ENCODE results near the gene IRS2. TPM values are rescaled to one million over a fixed set of nuclear protein-coding genes. Genes with fewer than 3 reads are reported as not detected.

Gene IRS2
- polyA plus RNA-seq, 1 of the 3 experiments (the other 2 are of a cell fraction) = 7.0 TPM

GRCh38 chr13:109781384-109782065 lies 4.9 kb downstream of the IRS2 start:
- Histone ChIP-seq H3K4me2 (peak overlapping the region; percentile 92), H3K9me3 (no peaks in the 10 kb centered on the region), H3K27ac (ENCODE audit: low read depth in 2 of 2, low read length in 1 of 2) (peak overlapping the region; percentile 64 to 96), H3F3A (replicated peaks; ENCODE audit: insufficient read depth) (peaks cover 23% of the 10 kb centered on the region), H3K9me2 (no peaks in the 10 kb centered on the region), H3K36me3 (replicated peaks in 1 of 2; ENCODE audit: control insufficient read depth in 1 of 2, insufficient read depth in 2 of 2, low read length in 1 of 2) (peaks cover 0 to 58% of the 10 kb centered on the region in 2 experiments), H3K4me1 (ENCODE audit: control insufficient read depth in 1 of 2, insufficient read depth in 2 of 2, low read depth in 1 of 2, low read length in 1 of 2) (peaks cover 4 to 12% of the 10 kb centered on the region in 2 experiments; a peak in 3 of 4 replicates), H3K27me3 (ENCODE audit: insufficient read depth) (no peaks in the 10 kb centered on the region), H3K4me3 (ENCODE audit: low read depth in 2 of 2, low read length in 1 of 2) (peak overlapping the region; percentile 73 to 84), H4K20me1 (ENCODE audit: insufficient read depth) (peaks cover 29% of the 10 kb centered on the region), H3K9ac (peak overlapping the region; percentile 65), H2AFZ (ENCODE audit: low read depth) (peak overlapping the region; percentile 24; the same call in 1 of the 2 replicates), H3K79me2 (ENCODE audit: insufficient read depth) (peaks cover 84% of the 10 kb centered on the region)
- TF ChIP-seq POLR2AphosphoS5 (IDR thresholded peaks at IDR 0.05; ENCODE audit: low read depth, low read length) = peak; percentile 11
- TF ChIP-seq RAD21 (IDR thresholded peaks at IDR 0.05; ENCODE audit: low read length) = no peak
- peak; percentile 0; the same call in 1 of the 2 replicates for TF ChIP-seq TAF1 (IDR thresholded peaks at IDR 0.05; ENCODE audit: borderline replicate concordance, low read depth, low read length)
- DNase-seq = peak; percentile 32
- ChIA-PET POLR2A (interaction anchor here (0.6 to 3.6 kb wide), 8 partner anchors 30 to 448 kb away, joined by 3 to 21 read pairs (median 4); no protein-coding TSS in a partner anchor), CTCF (interaction anchor here (0.8 to 5.4 kb wide), 8 partner anchors 8 to 821 kb away, joined by 3 to 31 read pairs (median 10); no protein-coding TSS in a partner anchor)
- under 1% methylated on average over 28 of the region's 28 CpGs for WGBS (ENCODE audit: low lambda C conversion rate)

- H3K9me2 ChIP-seq = no peaks in the 10 kb centered on the region
- H2AFZ ChIP-seq (ENCODE audit: low read depth) = no peak overlapping the region
- H3K9ac ChIP-seq = peak overlapping the region; percentile 65
- no peaks in the 10 kb centered on the region for H3K27me3 ChIP-seq (ENCODE audit: insufficient read depth)
- H3F3A ChIP-seq (replicated peaks; ENCODE audit: insufficient read depth) = peaks cover 28% of the 10 kb centered on the region
- TF ChIP-seq MXI1 (IDR thresholded peaks at IDR 0.05; ENCODE audit: low read depth, low read length) = peak; percentile 47; the same call in 1 of the 2 replicates
- no peak for TF ChIP-seq RXRA (IDR thresholded peaks at IDR 0.05; ENCODE audit: borderline replicate concordance, low read depth)
- 0 out of 2 replicates have a peak, but pooled peaks have one; percentile 16 for TF ChIP-seq FOXM1 (IDR thresholded peaks at IDR 0.05; ENCODE audit: low read depth)
- DNase-seq = no peak
- peaks cover 91% of the 10 kb centered on the region for H3K79me2 ChIP-seq (ENCODE audit: insufficient read depth)
- H3K36me3 ChIP-seq (replicated peaks in 1 of 2; ENCODE audit: control insufficient read depth in 1 of 2, insufficient read depth in 2 of 2, low read length in 1 of 2) = peaks cover 0 to 60% of the 10 kb centered on the region in 2 experiments
- H3K27ac ChIP-seq (ENCODE audit: low read depth in 2 of 2, low read length in 1 of 2) = peak overlapping the region; percentile 64 to 96
- H3K4me1 ChIP-seq (ENCODE audit: control insufficient read depth in 1 of 2, insufficient read depth in 2 of 2, low read depth in 1 of 2, low read length in 1 of 2) = peaks cover 8 to 18% of the 10 kb centered on the region in 2 experiments; a peak in 3 of 4 replicates
- ChIA-PET POLR2A (interaction anchor here (0.6 to 3.6 kb wide), 11 partner anchors 30 to 639 kb away, joined by 3 to 21 read pairs (median 4); no protein-coding TSS in a partner anchor), CTCF (interaction anchor here (0.8 to 5.4 kb wide), 9 partner anchors 9 to 820 kb away, joined by 3 to 31 read pairs (median 7); no protein-coding TSS in a partner anchor)
- no peaks in the 10 kb centered on the region for H3K9me3 ChIP-seq
- 2% methylated on average over 7 of the region's 11 CpGs for WGBS (ENCODE audit: low lambda C conversion rate)
- H3K4me2 ChIP-seq = peak overlapping the region; percentile 92
- peaks cover 36% of the 10 kb centered on the region for H4K20me1 ChIP-seq (ENCODE audit: insufficient read depth)
- H3K4me3 ChIP-seq (ENCODE audit: low read depth in 2 of 2, low read length in 1 of 2) = peak overlapping the region; percentile 73 to 84
These were observed 5.5 kb downstream of the IRS2 start for GRCh38 chr13:109780845-109781383.

- Histone ChIP-seq H3K9ac (peak overlapping the region; percentile 65), H3K79me2 (ENCODE audit: insufficient read depth) (peaks cover 97% of the 10 kb centered on the region), H3F3A (replicated peaks; ENCODE audit: insufficient read depth) (peaks cover 28% of the 10 kb centered on the region), H3K4me1 (ENCODE audit: control insufficient read depth in 1 of 2, insufficient read depth in 2 of 2, low read depth in 1 of 2, low read length in 1 of 2) (peaks cover 8 to 18% of the 10 kb centered on the region in 2 experiments; a peak in 3 of 4 replicates), H3K27ac (ENCODE audit: low read depth in 2 of 2, low read length in 1 of 2) (peak overlapping the region; percentile 64 to 96), H2AFZ (ENCODE audit: low read depth) (0 out of 2 replicates have a peak overlapping the region, but pooled peaks have one; percentile 29), H3K9me3 (no peaks in the 10 kb centered on the region), H4K20me1 (ENCODE audit: insufficient read depth) (peaks cover 41% of the 10 kb centered on the region), H3K9me2 (no peaks in the 10 kb centered on the region), H3K4me2 (peak overlapping the region; percentile 92), H3K36me3 (replicated peaks in 1 of 2; ENCODE audit: control insufficient read depth in 1 of 2, insufficient read depth in 2 of 2, low read length in 1 of 2) (peaks cover 0 to 60% of the 10 kb centered on the region in 2 experiments), H3K27me3 (ENCODE audit: insufficient read depth) (no peaks in the 10 kb centered on the region), H3K4me3 (ENCODE audit: low read depth in 2 of 2, low read length in 1 of 2) (peak overlapping the region; percentile 73 to 84)
- CTCF ChIA-PET = interaction anchor here (0.7 to 5.4 kb wide), 13 partner anchors 9 to 865 kb away, joined by 3 to 31 read pairs (median 4); no protein-coding TSS in a partner anchor
- POLR2A ChIA-PET = interaction anchor here (0.6 to 3.6 kb wide), 12 partner anchors 29 to 638 kb away, joined by 3 to 21 read pairs (median 4); no protein-coding TSS in a partner anchor
- 2% methylated on average over 6 of the region's 7 CpGs for WGBS (ENCODE audit: low lambda C conversion rate)
- DNase-seq = peak; percentile 51
- TF ChIP-seq GATA2 (CRISPR knock-in tag; IDR thresholded peaks at IDR 0.05) (0 out of 2 replicates have a peak, but pooled peaks have one; percentile 8), RCOR1 (IDR thresholded peaks at IDR 0.05; ENCODE audit: low read length) (0 out of 2 replicates have a peak, but pooled peaks have one; percentile 4), RXRA (IDR thresholded peaks at IDR 0.05; ENCODE audit: borderline replicate concordance, low read depth) (no peak), MXI1 (IDR thresholded peaks at IDR 0.05; ENCODE audit: low read depth, low read length) (0 out of 2 replicates have a peak, but pooled peaks have one; percentile 23), MEF2A (IDR thresholded peaks at IDR 0.05; ENCODE audit: borderline replicate concordance, low read depth) (no peak)
These were observed 6.4 kb downstream of the IRS2 start for GRCh38 chr13:109779876-109780510.

Measured in SK-N-SH (cell line).